Neural progenitor cell (in vitro differentiated cells): ENCODE data around the gene POU2AF1.

Experiments
- EZH2 ChIP-seq: fragments of 200-600 bp; sonication (generic); IDR thresholded peaks from 2 replicates; pipeline ENCODE4 v1.6.1; 2017; ENCODE audit warnings: antibody characterized with exemption, mild to moderate bottlenecking, moderate library complexity
- TF ChIP-seq, protein P1 (sequence below): fragments of 200-600 bp; sonication (generic); IDR thresholded peaks from 2 replicates; pipeline ENCODE4 v1.5.1; 2017; ENCODE audit warnings: antibody characterized with exemption, mild to moderate bottlenecking

DNA sequence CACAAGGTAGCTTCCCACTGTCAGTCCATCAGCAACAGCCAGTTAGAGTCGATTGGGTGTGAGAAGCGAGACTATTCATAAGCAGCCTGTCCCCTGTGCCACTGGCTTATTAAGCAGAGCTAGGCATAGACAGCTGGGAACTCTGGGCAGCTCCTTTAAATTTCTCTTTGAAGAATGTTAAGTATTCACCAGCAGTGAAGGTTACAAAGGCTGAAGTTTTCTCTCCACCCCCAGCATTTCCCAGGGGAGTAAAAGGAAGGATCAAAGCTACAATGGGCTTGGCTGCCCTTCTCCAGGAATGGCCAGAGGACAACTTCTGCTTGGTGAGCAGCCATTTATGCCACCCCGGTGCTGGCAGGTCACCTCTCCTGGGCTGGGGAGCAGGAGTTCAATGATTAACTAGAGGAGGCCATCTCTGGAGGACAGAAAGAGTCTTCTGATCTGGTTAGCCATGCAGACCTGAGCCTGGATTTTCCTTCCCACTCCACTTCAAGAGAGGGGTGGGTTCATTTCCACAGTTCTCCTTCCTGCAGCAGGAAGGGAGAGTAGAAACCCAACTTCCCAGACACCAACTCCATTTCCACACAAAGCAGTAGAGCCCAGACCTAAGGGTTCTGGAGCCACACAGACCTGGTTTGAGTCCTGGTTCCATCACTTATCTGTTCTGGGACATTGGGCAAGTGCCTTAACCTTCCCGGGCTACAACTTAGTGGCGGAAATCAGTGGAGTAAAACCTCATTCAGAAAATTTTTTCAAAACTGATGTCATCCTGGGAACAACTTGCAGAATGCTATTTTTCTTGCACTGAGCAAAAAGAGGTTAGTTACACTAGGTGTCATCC, 58.1 kb downstream of the POU2AF1 start:
- TF ChIP-seq, protein P1, sequence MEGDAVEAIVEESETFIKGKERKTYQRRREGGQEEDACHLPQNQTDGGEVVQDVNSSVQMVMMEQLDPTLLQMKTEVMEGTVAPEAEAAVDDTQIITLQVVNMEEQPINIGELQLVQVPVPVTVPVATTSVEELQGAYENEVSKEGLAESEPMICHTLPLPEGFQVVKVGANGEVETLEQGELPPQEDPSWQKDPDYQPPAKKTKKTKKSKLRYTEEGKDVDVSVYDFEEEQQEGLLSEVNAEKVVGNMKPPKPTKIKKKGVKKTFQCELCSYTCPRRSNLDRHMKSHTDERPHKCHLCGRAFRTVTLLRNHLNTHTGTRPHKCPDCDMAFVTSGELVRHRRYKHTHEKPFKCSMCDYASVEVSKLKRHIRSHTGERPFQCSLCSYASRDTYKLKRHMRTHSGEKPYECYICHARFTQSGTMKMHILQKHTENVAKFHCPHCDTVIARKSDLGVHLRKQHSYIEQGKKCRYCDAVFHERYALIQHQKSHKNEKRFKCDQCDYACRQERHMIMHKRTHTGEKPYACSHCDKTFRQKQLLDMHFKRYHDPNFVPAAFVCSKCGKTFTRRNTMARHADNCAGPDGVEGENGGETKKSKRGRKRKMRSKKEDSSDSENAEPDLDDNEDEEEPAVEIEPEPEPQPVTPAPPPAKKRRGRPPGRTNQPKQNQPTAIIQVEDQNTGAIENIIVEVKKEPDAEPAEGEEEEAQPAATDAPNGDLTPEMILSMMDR: no peak
- TF ChIP-seq EZH2: no peak
